Measurements from ENCODE around the gene ACSM6. TPM values are rescaled to one million over a fixed set of nuclear protein-coding genes. Genes with fewer than 3 reads are reported as not detected.

Gene ACSM6
- total and polyA plus RNA-seq, 8 donors: 0.36 to 0.73 (median 0.42) TPM; not detected in 2

GRCh38 chr10:95214369-95214768 lies 20.3 kb downstream of the ACSM6 start:
- Histone ChIP-seq H3K27me3 (no peaks in the 10 kb centered on the region), H3K36me3 (no peaks in the 10 kb centered on the region), H3K27ac (no peak overlapping the region), H3K4me1 (no peaks in the 10 kb centered on the region), H3K4me3 (no peak overlapping the region), H3K9me3 (no peaks in the 10 kb centered on the region)
- TF ChIP-seq CTCF (IDR thresholded peaks at IDR 0.05): no peak
- intact Hi-C loops (cut with DNase I): loop anchor here in 1 of 2 donors (10.0 kb wide), 1 partner anchor 150 kb away; no protein-coding TSS in a partner anchor
- ATAC-seq (peak; percentile 68), DNase-seq (no peak)

- TF ChIP-seq CTCF (IDR thresholded peaks at IDR 0.05): no peak
- Histone ChIP-seq H3K4me3 (no peak overlapping the region), H3K9me3 (no peaks in the 10 kb centered on the region), H3K36me3 (no peaks in the 10 kb centered on the region), H3K4me1 (no peaks in the 10 kb centered on the region), H3K27me3 (no peaks in the 10 kb centered on the region), H3K27ac (no peak overlapping the region)
- ATAC-seq: peak; percentile 79
- no peak for DNase-seq
- intact Hi-C loops (cut with DNase I): loop anchor here in 1 of 2 donors (10.0 kb wide), 1 partner anchor 150 kb away; no protein-coding TSS in a partner anchor
These were observed 20.8 kb downstream of the ACSM6 start for GRCh38 chr10:95214793-95215192.

GRCh38 chr10:95217476-95217875 lies 23.4 kb downstream of the ACSM6 start:
- Histone ChIP-seq H3K27ac (no peak overlapping the region), H3K36me3 (no peaks in the 10 kb centered on the region), H3K9me3 (no peaks in the 10 kb centered on the region), H3K27me3 (no peaks in the 10 kb centered on the region), H3K4me3 (no peak overlapping the region), H3K4me1 (no peaks in the 10 kb centered on the region)
- intact Hi-C loops (cut with DNase I): loop anchor here in 1 of 2 donors (10.0 kb wide), 1 partner anchor 147 kb away; no protein-coding TSS in a partner anchor
- DNase-seq (no peak), ATAC-seq (no peak)
- TF ChIP-seq CTCF (IDR thresholded peaks at IDR 0.05): no peak

GRCh38 chr10:95220539-95220938 lies 26.5 kb downstream of the ACSM6 start:
- Histone ChIP-seq H3K27ac (no peak overlapping the region), H3K4me1 (no peaks in the 10 kb centered on the region), H3K4me3 (no peak overlapping the region), H3K27me3 (no peaks in the 10 kb centered on the region), H3K9me3 (no peaks in the 10 kb centered on the region), H3K36me3 (no peaks in the 10 kb centered on the region)
- intact Hi-C loops (cut with DNase I): no loop called here
- ATAC-seq (no peak), DNase-seq (no peak)
- TF ChIP-seq CTCF (IDR thresholded peaks at IDR 0.05): no peak

GRCh38 chr10:95221124-95221523 lies 27.1 kb downstream of the ACSM6 start:
- no peaks in the 10 kb centered on the region for H3K9me3 ChIP-seq
- H3K27ac ChIP-seq: no peak overlapping the region
- DNase-seq (no peak), ATAC-seq (no peak)
- no peak overlapping the region for H3K4me3 ChIP-seq
- H3K27me3 ChIP-seq: no peaks in the 10 kb centered on the region
- no peak for TF ChIP-seq CTCF (IDR thresholded peaks at IDR 0.05)
- H3K4me1 ChIP-seq: no peaks in the 10 kb centered on the region
- no peaks in the 10 kb centered on the region for H3K36me3 ChIP-seq
- intact Hi-C loops (cut with DNase I): no loop called here

Data from left lung (tissue), 10 donors.